ENCODE results near the gene TMEM269. TPM values are rescaled to one million over a fixed set of nuclear protein-coding genes. Genes with fewer than 3 reads are reported as not detected.

The TMEM269 gene
- total and polyA plus RNA-seq, 9 of the 15 experiments (the other 6 are each of a cell fraction or from before 2014, with no cell fraction given): 0.09 to 0.49 (median 0.21) TPM

- TF ChIP-seq ZBTB26 (CRISPR knock-in tag; IDR thresholded peaks at IDR 0.05) (no peak), KLF1 (tag; IDR thresholded peaks at IDR 0.05) (no peak), RERE (CRISPR knock-in tag; IDR thresholded peaks at IDR 0.05; ENCODE audit: borderline replicate concordance) (no peak), FOXK1 (CRISPR knock-in tag; IDR thresholded peaks at IDR 0.05; ENCODE audit: borderline replicate concordance) (no peak), NR4A1 (CRISPR knock-in tag; IDR thresholded peaks at IDR 0.05) (no peak), NR4A1 (tag; IDR thresholded peaks at IDR 0.05) (no peak), PREB (CRISPR knock-in tag; IDR thresholded peaks at IDR 0.05) (no peak), PCBP2 (IDR thresholded peaks at IDR 0.05; ENCODE audit: low read depth, low read length, poor library complexity, severe bottlenecking) (no peak), NRF1 (conservative IDR thresholded peaks at IDR 0.05 in 1 of 2, IDR thresholded peaks at IDR 0.05 in 1 of 2) (no peak), ZBTB17 (CRISPR knock-in tag; IDR thresholded peaks at IDR 0.05) (no peak), MAFG (tag; conservative IDR thresholded peaks at IDR 0.05) (no peak), SMAD2 (IDR thresholded peaks at IDR 0.05; ENCODE audit: low read depth, low read length) (no peak), STAT5A (IDR thresholded peaks at IDR 0.05; ENCODE audit: borderline replicate concordance, low read length) (no peak)
- Histone ChIP-seq H2AFZ (ENCODE audit: low read depth, low read length) (no peak overlapping the region), H3K9me1 (ENCODE audit: control insufficient read depth, insufficient read depth, low read length) (no peaks in the 10 kb centered on the region), H3K4me1 (replicated peaks in 1 of 2; ENCODE audit: control insufficient read depth in 2 of 2, insufficient read depth in 2 of 2, low read length in 2 of 2) (no peaks in the 10 kb centered on the region; a peak in 1 of 5 replicates), H3K27me3 (ENCODE audit: control insufficient read depth in 2 of 2, insufficient read depth in 2 of 2, low read length in 2 of 2) (no peaks in the 10 kb centered on the region), H3K4me3 (no peak overlapping the region), H3K36me3 (ENCODE audit: control insufficient read depth, insufficient read depth, low read length) (peaks cover 6% of the 10 kb centered on the region; the same call in 2 of the 3 replicates), H3K9me3 (replicated peaks; ENCODE audit: control insufficient read depth, insufficient read depth, low read depth, low read length) (no peaks in the 10 kb centered on the region), H3K4me2 (ENCODE audit: insufficient read depth, low read length) (no peak overlapping the region), H3K9ac (ENCODE audit: insufficient read depth in 1 of 2, low read depth in 2 of 2, low read length in 2 of 2) (no peak overlapping the region), H4K20me1 (replicated peaks; ENCODE audit: control insufficient read depth, insufficient read depth, low read length) (no peaks in the 10 kb centered on the region), H3K79me2 (ENCODE audit: control insufficient read depth, insufficient read depth, low read length) (no peaks in the 10 kb centered on the region), H3K27ac (ENCODE audit: extremely low read depth, low read depth, low read length) (no peak overlapping the region)
- WGBS (ENCODE audit: insufficient coverage, low coverage, missing lambda C conversion rate): 59% methylated on average over 8 of the region's 8 CpGs
- BruUV-seq (replicated peaks): no TSS peak
- intact Hi-C loops (cut with micrococcal nuclease) (no loop called here), in situ Hi-C loops (cut with MboI) (no loop called here)
- FAIRE-seq (no peak), ATAC-seq (no peak), DNase-seq (ENCODE audit: extremely low read depth in 1 of 4, low spot score in 3 of 4) (no peak)
- ChIA-PET CTCF (ENCODE audit: low intra/inter-chr PET ratio) (no interaction called here), POLR2A (interaction anchor here (1.8 kb wide), 1 partner anchor 9 kb away, joined by 11 read pairs; no protein-coding TSS in a partner anchor)
These were observed 17.2 kb downstream of the TMEM269 start for GRCh38 chr1:42801832-42802473.
